NB4 (cell line): ENCODE data around the gene CAP1.

Experiments used
- DNase-seq: peaks from one replicate; pipeline ENCODE4 v3.0.0; 2010; ENCODE audit warnings: low read depth
- H3K4me3 ChIP-seq: one replicate; pipeline ENCODE4 v1.5.1; 2011; ENCODE audit warnings: mild to moderate bottlenecking, low read depth, low read length, moderate library complexity
- CTCF ChIP-seq: IDR thresholded peaks from one replicate; pipeline ENCODE4 v1.5.1; 2012; ENCODE audit warnings: low read depth, low read length
- MAX ChIP-seq: IDR thresholded peaks from 2 replicates; pipeline ENCODE4 v1.6.1; 2011; ENCODE audit warnings: low read depth, low read length
- MYC ChIP-seq: IDR thresholded peaks from 2 replicates; pipeline ENCODE4 v1.6.1; 2011; ENCODE audit warnings: low read depth, low read length
- POLR2A ChIP-seq: IDR thresholded peaks from 2 replicates; pipeline ENCODE4 v1.6.1; 2011; ENCODE audit warnings: mild to moderate bottlenecking; ENCODE audit not compliant: insufficient read length; ENCODE audit errors: extremely low read depth

CAP1 gene

GRCh38 chr1:40053138-40053887 lies 12.8 kb downstream of the CAP1 start:
- no peak for DNase-seq
- no peak for TF ChIP-seq CTCF
- TF ChIP-seq POLR2A = no peak
- TF ChIP-seq MAX = no peak
- TF ChIP-seq MYC = no peak
- H3K4me3 ChIP-seq = no peak overlapping the region

GRCh38 chr1:40056519-40057309 lies 16.2 kb downstream of the CAP1 start:
- no peak for DNase-seq
- H3K4me3 ChIP-seq = no peak overlapping the region
- no peak for TF ChIP-seq POLR2A
- no peak for TF ChIP-seq MAX
- TF ChIP-seq MYC = no peak
- TF ChIP-seq CTCF = no peak

- TF ChIP-seq POLR2A (no peak), MYC (no peak), MAX (no peak), CTCF (no peak)
- H3K4me3 ChIP-seq = no peak overlapping the region
These were observed 16.9 kb downstream of the CAP1 start for GRCh38 chr1:40057310-40058030.

GRCh38 chr1:40058097-40058452 lies 17.5 kb downstream of the CAP1 start:
- TF ChIP-seq MYC = no peak
- no peak for TF ChIP-seq POLR2A
- no peak for TF ChIP-seq CTCF
- no peak for TF ChIP-seq MAX
- no peak for DNase-seq
- H3K4me3 ChIP-seq = no peak overlapping the region

More at GRCh38 chr1:40057310-40058030, 16.9 kb downstream of the CAP1 start:
- no peak for DNase-seq

GRCh38 chr1:40058453-40059337 lies 18.2 kb downstream of the CAP1 start:
- no peak for DNase-seq
- TF ChIP-seq MYC = no peak
- TF ChIP-seq MAX = no peak
- no peak for TF ChIP-seq POLR2A
- TF ChIP-seq CTCF = no peak
- H3K4me3 ChIP-seq = peak overlapping the region; percentile 18
